Left lobe of liver (tissue), 2 donors: Measurements from ENCODE around the gene FOXS1. TPM values are rescaled to one million over a fixed set of nuclear protein-coding genes. Genes with fewer than 3 reads are reported as not detected.
"Not testable (repeated sequence)": the region's sequence is repeated elsewhere in the genome, so short reads cannot be mapped to it uniquely, and the experiment has no call there.

Source experiments
- ATAC-seq: fragments of 200-7000 bp; cut with Tn5 transposase; one replicate; pipeline ENCODE4 v1.9.1; 2020; ENCODE audit warnings: mild to moderate bottlenecking, moderate library complexity
- DNase-seq: peaks from one replicate; pipeline ENCODE4 v3.0.0-alpha.2; 2020; ENCODE audit warnings: low spot score
- total RNA-seq: library from RNA; stranded (reverse); gene quantifications from one replicate; pipeline ENCODE4 v1.2.1, GENCODE V29; 2021
- donor health status: DM: no; HTN: no; CAD: no; lungs with moderate emphysema.
- donor health status: DM: no; HTN: yes; CAD: no.

Gene FOXS1
- total RNA-seq, 1 donor from 2014 or later: not detected

DNA sequence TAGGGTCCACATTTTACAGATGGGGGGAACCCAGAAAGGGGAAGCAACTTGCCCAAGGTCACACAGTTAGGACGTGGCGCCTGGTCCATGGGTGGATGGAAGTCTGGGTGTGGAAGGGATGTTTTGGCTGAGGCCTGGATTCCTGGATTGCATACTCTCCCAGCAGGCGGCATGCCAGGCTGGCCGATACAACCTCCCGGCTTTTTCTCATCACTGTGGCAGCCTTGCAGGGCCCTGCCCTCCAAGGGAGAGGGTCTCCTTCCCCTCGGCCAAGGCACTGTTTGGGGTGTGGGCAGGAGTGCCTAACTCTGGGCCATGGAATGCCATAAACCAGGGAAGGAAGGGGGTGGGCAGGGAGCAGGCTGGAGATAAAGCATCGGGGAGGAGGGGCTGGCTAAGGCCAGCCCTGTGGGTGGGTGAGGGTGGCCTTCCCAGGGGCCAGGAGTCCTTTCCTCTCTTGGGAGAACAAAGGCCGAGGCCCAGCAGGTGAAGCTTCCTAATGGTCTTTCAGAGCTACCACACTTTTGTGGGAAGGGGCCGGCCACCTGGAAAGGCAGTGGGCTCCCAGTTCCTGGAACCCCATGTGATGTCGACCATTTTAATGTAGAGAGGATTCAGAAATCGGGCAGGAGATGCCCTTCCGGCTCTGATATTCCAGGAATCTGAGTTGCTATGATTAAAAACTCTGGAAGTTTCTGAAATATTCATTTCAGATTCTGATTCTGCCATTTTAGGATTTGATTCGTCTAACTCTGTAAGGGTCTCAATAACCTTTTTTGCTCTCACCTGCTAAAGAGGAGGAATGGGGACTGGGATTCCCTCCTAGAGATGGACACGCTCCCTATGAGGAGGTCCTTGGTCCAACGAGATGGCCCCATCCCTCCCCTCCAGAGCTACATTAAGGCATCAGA lies 4.2 kb downstream of the FOXS1 start:
- no peak for ATAC-seq
- DNase-seq: no peak

DNA sequence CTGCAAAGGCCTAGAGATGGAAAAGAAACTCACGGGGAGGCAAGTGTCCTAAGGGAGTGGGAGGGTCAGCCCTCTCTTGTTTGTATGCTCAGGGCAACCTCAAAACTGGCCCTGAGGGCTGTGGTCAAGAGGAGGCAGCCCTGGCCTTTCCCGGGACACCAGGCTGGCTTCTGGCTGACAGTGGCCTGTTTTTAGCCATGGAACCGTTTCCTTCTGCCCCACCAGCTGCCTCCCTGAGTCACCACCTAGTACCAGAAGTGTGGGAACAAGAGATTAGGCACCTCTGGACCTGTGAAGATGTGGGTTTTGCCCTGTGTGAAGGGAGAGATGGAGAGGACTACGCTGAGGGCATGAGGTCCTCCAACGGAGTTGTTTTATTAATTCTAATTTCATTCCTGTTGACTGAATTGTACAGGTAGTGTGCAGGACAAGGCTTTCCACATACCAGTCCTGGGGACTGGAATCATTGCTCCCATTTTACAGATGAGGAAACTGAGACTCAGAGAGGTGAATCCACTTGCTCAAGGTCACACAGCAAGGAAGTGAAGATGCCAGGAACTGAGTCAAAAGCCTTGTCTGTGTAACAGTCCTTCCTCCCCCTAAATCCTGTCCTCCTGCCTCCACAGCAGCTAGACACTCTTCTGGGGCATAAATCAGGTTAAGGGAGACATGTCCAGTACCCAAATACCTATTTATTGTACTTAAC lies 5.5 kb downstream of the FOXS1 start:
- ATAC-seq: no peak

DNA sequence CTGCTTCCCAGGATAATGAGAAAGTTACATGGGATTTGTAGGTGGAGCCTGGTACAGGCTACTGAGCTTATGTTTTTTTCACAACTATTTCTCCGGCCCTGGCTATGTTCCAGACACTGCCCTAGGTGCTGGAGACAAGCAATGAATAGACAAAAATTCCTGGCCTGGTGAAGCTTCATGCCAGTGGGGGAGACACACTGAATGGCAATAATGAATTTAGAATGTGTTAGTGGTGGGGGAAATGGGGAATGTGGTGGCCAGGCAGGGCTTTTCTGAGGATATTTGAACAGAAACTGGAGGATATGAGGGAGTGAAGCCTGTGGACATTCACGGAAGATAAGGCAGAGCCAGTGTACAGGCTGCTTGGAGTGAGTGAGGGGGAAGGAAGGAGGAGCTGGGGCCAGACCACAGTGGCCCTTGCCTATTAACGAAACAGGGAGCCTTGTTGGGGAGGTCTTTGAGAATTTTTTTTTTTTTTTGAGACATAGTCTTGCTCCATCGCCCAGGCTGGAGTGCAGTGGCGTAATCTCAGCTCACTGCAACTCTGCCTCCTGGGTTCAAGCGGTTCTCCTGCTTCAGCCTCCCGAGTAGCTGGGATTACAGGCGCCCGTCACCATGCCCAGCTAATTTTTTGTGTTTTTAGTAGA lies 6.6 kb downstream of the FOXS1 start:
- no peak for DNase-seq

More for the DNA sequence above, 5.5 kb downstream of the FOXS1 start:
- DNase-seq: no peak

DNA sequence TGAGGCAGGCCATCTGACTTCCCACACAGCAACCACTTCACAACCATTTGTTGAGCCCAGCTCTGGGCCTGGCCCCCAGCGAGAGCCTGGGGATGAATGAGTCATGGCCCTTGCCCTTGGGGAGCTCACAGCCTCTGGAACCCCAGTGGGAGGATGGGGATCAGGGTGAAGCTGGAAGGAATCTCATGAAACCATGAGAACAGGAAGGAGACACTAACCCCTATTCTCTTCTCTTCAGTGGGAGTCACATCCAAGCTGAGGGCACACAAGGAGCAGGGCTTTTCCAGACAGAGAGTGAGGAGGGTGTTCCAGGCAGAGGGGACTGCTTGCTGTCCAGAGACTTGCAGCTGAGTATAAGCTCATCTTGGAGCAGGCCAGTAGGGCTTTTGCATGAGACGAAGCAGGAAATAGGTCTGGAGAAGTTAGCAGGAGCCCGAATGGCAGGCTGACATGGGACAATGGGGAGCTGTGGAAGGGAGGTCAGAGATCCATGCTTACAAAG lies 7.5 kb downstream of the FOXS1 start:
- ATAC-seq (no peak), DNase-seq (no peak)

More for the DNA sequence above, 6.6 kb downstream of the FOXS1 start:
- ATAC-seq: no peak

DNA sequence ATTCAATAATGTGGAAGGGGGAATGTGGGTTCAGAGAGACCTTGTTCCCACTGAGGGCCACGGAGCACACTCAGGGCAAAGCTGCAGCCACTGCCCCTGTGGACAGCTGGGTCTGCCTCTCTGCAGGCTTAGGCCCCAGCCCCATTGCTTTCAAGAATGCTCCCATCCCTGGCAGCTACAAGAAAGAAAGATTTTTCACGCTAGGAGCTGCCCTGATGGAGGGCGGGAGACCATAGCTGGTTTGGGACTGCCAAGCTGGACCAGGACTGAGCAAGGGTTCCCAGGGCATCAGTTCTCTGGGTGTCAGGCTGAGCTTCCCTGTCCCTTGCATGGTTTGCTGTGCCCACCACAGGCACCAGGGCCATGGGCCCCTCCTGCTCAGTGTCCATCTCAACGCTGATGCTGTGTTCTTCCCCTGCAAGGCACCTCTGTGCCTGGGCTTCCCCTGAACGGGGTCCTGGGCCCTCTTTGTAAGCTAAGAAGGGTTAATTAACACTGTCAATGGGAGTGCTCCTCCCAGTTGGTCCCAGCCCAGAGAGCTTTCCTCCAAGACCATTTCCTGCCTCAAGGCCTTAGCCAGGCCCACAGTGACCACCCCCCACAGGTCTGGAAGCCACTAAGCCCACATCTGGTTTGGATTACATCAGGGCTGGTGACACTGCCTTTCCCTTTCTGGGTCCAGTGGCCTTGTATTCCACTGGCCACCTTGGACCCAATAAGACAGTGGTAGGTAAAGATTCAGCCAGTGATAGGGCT lies 8.4 kb downstream of the FOXS1 start:
- no peak for DNase-seq
- ATAC-seq: no peak

DNA sequence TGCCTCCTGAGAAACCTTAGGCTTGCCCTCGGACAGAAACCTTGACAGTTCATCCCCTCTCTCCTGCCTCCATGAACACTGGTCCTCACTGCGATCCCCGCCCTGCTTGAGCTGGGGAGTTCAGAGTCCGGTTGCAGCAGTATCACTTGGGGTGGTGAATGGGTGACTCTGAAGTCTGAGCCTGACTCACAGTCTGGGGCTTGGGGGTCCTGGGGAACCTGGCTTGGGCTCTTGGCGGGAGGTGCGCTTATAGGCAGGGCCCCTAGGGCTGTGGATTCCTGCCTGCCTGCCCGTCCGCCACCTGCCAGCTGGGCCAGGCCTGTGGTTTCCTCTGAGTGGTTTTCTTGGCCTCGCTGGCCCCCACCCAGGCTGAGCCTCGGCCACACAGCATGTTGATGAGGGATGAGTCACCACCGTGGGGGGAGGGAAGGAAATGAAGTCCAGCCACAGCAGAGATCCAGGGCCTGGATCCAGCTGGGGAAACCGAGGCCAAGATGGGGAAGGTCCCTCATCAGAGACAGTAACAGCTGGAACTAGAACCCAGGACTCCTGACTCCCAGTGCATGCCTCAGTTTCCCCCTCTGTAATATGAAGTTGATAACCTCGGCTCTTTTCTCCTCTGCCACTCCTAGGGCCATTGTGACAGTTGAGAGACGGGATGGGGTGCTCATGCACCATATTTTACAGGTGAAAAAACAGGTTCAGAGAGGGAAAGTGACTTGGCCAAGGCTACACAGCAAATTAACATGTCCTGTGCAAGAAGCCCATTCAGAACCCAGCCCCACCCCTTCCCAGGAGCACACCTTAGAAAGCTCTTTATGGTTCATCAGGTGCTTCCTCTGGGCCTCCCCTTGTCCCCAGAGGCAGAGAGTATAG lies 9.2 kb downstream of the FOXS1 start:
- ATAC-seq (peak; percentile 35), DNase-seq (no peak)

DNA sequence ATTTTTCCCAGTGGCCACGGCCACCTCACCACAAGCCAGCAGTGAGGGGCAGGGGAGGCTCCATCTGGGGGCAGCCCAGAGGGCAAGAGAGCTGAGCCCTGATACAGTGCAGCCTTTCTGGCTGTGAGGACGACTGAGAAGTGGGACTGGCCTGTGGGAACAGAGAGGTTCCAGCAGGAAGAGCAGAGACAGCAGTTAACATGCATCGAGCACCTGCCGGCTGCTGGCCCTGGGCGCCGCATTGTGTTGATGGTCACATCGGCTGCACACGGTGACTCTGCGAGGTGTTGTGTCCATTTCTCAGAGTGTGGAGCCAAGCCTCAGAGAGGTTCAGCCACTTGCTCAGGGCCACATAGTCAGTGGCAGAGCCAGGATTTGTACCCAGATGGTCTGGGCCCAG lies 9.8 kb downstream of the FOXS1 start:
- DNase-seq: no peak
- ATAC-seq: no peak

DNA sequence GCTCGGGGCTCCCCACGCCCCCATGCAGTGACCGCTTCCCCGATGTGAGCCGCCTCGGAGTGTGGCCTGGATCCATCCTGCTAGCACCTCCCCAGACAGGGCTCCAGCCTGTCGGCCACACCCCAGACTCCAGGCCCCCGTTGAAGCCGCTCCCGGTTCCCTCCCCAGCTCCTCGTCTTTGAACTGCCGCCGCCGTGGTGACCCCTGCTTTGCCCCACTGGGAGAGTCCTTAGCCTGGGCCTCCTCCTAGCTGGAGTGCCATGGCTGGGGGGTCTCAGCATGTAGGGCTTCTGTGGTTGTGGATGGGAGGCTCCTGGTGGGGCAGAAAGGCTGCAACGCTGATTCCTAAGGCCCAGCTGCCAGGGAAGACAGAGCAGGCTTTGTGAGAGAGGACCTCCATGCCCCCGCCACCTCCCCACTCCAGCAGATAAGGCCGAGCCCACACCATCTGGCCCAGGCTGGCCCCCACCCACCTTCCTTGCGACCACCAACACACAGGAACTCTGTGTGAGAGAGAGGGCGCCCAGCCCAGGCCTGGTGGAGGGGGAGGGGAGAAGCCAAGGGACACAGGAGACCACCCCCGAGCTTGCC lies 11.4 kb downstream of the FOXS1 start:
- ATAC-seq (no peak), DNase-seq (no peak)

DNA sequence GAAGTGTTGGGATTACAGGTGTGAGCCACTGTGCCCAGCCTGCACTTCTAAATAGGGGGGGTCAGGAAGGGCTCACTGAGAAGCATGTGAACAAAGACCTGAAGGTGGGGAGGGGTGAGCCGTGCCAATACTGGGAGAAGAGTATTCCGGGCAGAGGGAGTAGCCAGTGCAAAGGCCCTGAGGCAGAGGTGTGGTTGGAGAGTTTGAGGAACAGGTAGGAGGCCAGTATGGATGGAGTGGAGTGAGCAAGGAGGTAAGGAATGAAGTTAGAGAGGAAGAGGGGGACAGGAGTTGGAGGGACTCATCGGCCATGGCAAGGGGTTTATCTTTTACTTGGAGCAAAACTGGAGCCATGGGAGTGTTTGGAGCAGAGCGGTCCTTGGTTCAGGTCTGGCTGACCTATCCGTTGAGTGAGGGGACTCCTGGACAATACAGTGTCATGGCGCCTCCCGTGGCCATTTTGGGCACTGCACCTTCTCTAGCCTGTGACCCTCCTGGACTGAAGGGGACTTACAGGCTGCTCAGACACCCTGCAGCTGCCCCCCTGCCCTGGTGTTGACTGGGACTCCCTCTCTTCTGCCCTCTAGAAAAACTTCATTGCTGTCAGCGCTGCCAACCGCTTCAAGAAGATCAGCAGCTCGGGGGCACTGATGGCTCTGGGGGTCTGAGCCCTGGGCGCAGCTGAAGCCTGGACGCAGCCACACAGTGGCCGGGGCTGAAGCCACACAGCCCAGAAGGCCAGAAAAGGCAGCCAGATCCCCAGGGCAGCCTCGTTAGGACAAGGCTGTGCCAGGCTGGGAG lies 12.1 kb downstream of the FOXS1 start:
- ATAC-seq (peak; percentile 71), DNase-seq (no peak)

DNA sequence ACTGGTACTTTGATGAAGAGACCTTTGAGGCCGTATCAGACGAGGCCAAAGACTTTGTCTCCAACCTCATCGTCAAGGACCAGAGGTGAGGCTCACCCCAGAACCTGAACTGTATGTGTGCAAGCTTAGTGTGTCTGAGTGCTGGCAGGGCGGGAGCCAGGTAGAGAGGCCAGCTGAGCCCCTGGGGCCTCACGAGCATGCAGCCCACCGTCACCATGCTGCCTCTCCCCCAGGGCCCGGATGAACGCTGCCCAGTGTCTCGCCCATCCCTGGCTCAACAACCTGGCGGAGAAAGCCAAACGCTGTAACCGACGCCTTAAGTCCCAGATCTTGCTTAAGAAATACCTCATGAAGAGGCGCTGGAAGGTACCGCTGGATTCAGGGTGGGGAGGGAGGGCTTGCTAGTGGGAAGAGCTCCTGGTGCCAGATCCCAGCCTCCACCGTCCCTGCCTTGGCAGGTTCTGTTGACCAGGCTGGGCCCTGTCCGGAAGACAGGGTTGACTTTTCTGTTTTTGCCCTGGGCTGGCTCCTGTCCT lies 13.6 kb downstream of the FOXS1 start:
- ATAC-seq (no peak), DNase-seq (no peak)

DNA sequence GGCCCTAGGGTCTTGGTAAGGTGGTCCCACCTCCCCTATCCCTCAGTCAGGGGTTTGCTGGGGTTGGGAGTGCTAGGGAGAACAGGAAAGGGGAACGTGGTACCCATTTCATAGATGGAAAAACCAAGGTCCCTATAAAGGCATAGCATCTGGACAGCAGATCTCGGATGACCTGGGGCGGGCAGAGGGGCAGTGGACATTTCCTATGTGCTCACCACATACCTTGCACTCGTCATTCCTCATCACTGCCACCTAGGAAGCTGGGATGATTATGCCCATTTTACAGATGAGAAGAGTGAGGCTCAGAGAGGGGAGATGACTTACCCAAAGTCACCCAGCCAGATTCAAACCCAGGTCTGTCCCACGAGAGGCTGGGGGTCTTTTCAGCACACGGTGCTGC lies 14.2 kb downstream of the FOXS1 start:
- DNase-seq: no peak
- no peak for ATAC-seq

DNA sequence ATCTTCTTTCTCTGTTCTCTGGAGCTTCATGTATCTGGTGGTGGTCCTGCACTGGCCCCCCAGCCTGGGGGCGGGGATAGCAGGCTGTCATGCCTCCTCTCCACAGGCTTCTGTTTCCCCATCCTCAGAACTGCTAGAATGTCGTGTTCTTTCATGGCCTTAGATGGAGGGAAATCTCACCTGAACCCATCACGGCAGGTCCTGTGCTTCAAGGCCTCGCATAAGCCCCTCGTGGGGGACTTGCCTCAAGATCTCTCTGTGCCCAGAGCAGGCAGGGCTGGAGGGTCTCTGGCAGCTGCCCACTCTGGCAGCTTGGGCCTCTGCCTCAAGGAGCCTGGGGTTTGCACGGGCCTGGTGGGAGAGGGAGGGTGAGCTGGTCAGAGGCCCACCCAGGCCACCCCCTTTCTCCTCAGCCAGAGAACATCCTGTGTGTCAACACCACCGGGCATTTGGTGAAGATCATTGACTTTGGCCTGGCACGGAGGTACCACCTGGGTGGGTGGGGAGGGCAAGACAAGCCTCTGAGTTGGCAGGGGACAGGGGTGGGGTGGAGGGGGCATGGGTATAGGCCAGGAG lies 14.9 kb downstream of the FOXS1 start:
- DNase-seq: no peak
- ATAC-seq: no peak

DNA sequence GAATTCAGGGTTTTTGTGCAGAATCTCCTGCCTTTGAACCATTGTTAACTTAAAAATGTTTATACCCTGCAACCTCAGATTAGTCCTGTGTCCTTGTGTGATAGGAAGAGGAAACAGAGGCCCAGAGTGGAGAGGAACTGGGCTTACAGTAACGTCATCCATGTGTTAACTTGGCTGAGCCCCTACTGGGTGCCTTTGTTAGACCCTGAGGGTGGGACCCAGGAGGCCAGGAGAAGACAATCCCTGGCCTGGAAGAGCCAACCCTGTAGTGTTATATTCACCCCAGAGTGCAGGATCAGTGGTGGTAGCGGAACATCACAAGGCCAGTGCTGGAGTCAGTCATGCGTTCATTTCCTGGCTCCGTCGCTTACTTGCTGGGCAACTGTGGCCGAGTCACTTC lies 15.7 kb downstream of the FOXS1 start:
- no peak for ATAC-seq

DNA sequence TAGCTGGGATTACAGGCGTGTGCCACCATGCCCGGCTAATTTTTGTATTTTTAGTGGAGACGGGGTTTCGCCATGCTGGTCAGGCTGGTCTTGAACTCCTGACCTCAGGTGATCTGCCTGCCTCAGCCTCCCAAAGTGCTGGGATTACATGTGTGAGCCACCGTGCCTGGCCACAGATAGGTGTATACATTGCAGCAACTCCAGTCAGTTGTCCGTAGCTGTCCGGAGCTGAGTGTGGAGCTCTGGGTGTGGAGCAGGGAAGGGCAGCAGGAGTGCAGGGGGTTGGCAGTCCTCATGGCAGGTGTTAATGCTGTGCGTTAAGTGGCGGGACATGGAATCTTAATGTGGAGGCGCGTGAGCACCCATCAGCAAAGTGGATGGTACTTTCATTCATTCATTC lies 17.4 kb downstream of the FOXS1 start:
- ATAC-seq, DNase-seq: not testable (repeated sequence)

More for the DNA sequence above, 15.7 kb downstream of the FOXS1 start:
- no peak for DNase-seq

DNA sequence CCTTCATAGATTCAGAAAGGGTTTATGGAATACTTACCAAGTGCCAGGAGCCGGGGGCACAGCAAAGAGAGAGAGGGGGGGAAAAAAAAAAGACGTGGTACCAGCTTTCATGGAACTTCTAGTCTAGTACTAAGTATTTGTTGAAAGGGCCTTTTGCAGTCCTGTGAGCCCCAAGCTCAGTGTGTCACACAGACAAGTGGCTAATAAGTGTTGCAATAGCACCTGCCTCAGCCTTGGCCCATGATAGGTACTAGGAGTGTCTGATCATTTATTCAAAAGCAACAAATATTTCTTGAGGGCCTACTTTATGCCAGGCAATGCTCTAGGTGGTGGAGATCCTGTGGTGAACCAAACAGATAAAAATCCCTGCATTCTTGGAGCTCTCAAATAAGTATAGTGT lies 18.3 kb downstream of the FOXS1 start:
- no peak for ATAC-seq
- no peak for DNase-seq

DNA sequence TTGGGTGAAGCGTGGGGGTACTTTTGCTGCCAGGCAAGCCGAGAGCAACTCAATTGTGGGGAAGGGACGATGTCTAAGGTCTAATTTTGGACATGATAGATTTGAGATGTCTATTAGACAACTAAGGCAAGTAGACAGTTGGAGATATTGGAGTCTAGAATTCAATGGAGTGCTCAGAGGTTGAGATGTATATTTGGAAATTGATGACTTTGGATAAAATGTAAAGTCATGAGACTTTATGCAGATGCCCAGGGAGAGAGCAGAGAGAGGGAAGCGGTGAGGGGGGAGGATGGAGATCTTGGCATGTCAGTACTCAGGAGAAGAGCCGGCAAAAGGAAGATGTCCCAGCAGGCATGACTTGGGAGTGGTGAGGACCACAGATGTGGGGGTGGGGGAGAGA lies 19.3 kb downstream of the FOXS1 start:
- no peak for DNase-seq

DNA sequence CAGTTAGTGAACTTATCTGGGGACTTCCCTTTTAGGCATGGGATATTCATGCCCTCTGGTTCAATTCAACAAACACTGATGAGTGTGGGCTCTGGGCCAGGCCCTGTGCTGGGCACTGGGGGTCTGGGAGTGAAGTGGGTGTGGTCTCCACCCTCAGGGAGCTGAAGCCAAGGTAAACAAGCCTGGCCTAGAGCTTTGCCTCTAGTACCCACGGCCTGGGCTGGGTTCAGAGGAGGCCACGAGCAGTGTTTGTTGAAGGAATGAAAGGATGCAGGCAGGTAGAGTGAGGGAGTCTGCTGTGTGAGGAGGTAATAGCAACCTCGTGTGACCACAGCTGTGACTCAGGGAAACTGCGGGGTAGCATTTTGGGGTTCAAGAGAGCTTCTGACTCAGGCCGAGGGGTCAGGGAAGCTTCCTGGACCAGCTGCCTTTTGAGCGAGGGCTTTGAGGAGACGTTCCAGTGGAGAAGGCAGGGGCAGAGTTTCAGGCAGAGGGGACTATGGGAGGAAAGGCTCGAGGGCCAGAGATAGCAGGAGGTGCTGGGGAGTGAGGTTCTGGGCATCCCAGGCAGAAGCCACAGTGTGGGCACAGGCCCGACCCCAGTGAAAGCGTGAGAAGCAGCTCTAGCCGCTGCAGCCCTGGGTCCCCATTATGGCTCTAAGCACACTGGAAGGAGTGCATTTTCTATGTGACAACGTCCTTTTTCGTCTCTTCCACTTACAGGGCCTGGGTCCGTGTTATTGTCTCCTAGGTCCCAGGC lies 20.7 kb downstream of the FOXS1 start:
- no peak for ATAC-seq
- DNase-seq: no peak

More for the DNA sequence above, 19.3 kb downstream of the FOXS1 start:
- ATAC-seq: no peak
